K562 (cell line): ENCODE data around the gene SPPL3. TPM values are rescaled to one million over a fixed set of nuclear protein-coding genes. Genes with fewer than 3 reads are reported as not detected.

ENCODE experiments used
- ARID2 ChIP-seq: fragments of 450-650 bp; IDR thresholded peaks from 2 replicates; pipeline ENCODE4 v1.6.1; 2017; ENCODE audit warnings: antibody characterized with exemption, mild to moderate bottlenecking
- ATF7 ChIP-seq: fragments of 450-650 bp; IDR thresholded peaks from 2 replicates; pipeline ENCODE4 v1.7.1; 2014; ENCODE audit warnings: mild to moderate bottlenecking, moderate library complexity
- GABPA ChIP-seq: fragments of 200-800 bp; sonication (Bioruptor generic); conservative IDR thresholded peaks from 2 replicates; pipeline ENCODE4 v1.6.1; 2016; ENCODE audit warnings: low read depth, missing genetic modification characterization, missing compliant biosample characterization
- HCFC1 ChIP-seq: IDR thresholded peaks from 2 replicates; pipeline ENCODE4 v1.6.1; 2012; ENCODE audit warnings: low read depth, low read length, improper control_type of control experiment
- HDGF ChIP-seq: fragments of 450-650 bp; IDR thresholded peaks from 2 replicates; pipeline ENCODE4 v1.6.1; 2016
- KDM5B ChIP-seq: fragments of 200-600 bp; sonication (generic); IDR thresholded peaks from 2 replicates; pipeline ENCODE4 v1.6.1; 2012; ENCODE audit warnings: low read depth, mild to moderate bottlenecking, moderate library complexity, low read length, control low read depth, inconsistent platforms; ENCODE audit not compliant: insufficient replicate concordance
- MAFF ChIP-seq: IDR thresholded peaks from 2 replicates; pipeline ENCODE4 v1.6.1; 2012; ENCODE audit warnings: low read length, improper control_type of control experiment
- MAFG ChIP-seq: fragments of 450-650 bp; conservative IDR thresholded peaks from 2 replicates; pipeline ENCODE4 v1.6.1; 2016; ENCODE audit warnings: missing genetic modification characterization, missing compliant biosample characterization
- MYC ChIP-seq, 2 experiments: fragments of 250-450 bp in 1 of 2; sonication (Bioruptor Pico) in 1 of 2; IDR thresholded peaks; 2 replicates each; pipeline versions ENCODE4 v1.5.1 to v1.6.1; 2012 to 2021; ENCODE audit warnings: low read depth in 2 of 2, borderline replicate concordance in 1 of 2, improper control_type of control experiment in 1 of 2, low read length in 1 of 2, mild to moderate bottlenecking in 1 of 2, moderate library complexity in 1 of 2
- PCBP2 ChIP-seq: fragments of 200-400 bp; formaldehyde crosslinking; IDR thresholded peaks from 2 replicates; pipeline ENCODE4 v1.6.1; 2018; ENCODE audit warnings: low read length, low read depth, mild to moderate bottlenecking, moderate library complexity; ENCODE audit not compliant: poor library complexity, severe bottlenecking
- POLR2AphosphoS5 ChIP-seq: IDR thresholded peaks from 2 replicates; pipeline ENCODE4 v1.6.1; 2011; ENCODE audit warnings: mild to moderate bottlenecking, low read depth, low read length, moderate library complexity; ENCODE audit not compliant: control insufficient read depth, insufficient read depth
- XRCC5 ChIP-seq: fragments of 200-400 bp; formaldehyde crosslinking; IDR thresholded peaks from 2 replicates; pipeline ENCODE4 v1.6.1; 2017; ENCODE audit warnings: low read depth, mild to moderate bottlenecking, low read length
- ZC3H4 ChIP-seq: sonication (generic); formaldehyde crosslinking; IDR thresholded peaks from 2 replicates; pipeline ENCODE4 v1.9.0; 2021; ENCODE audit warnings: missing genetic modification reagents, borderline replicate concordance
- ZNF224 ChIP-seq: sonication (generic); formaldehyde crosslinking; IDR thresholded peaks from 2 replicates; pipeline ENCODE4 v1.8.0; 2022; ENCODE audit warnings: mild to moderate bottlenecking, missing genetic modification reagents
- ZNF274 ChIP-seq: IDR thresholded peaks from 2 replicates; pipeline ENCODE4 v1.6.1; 2011; ENCODE audit warnings: low read depth, mild to moderate bottlenecking, low read length, moderate library complexity, borderline replicate concordance
- ZNF75A ChIP-seq: fragments of 450-650 bp; formaldehyde crosslinking; IDR thresholded peaks from 2 replicates; pipeline ENCODE4 v1.4.0; 2020; ENCODE audit warnings: mild to moderate bottlenecking
- polyA plus RNA-seq, 8 experiments: library from polyadenylated mRNA; depleted of rRNA in 4 of 8; stranded (reverse) in 5 of 8; unstranded in 3 of 8; fragments of >200 nt; fragmentation: Nextera tagmentation in 2 of 8; fragmentation: Illumina TruSeq in 1 of 8; extraction: Ambion mirVana in 2 of 8; extraction: Trizol in 1 of 8; gene quantifications; 2 replicates each; pipeline versions ENCODE4 v1.2.1 to v1.2.3, GENCODE V29; 2011 to 2014; ENCODE audit warnings: inconsistent platforms in 1 of 8, missing spikeins in 1 of 8
- total RNA-seq, 7 experiments: library from RNA; depleted of rRNA in 6 of 7; stranded (reverse); fragments of >200 nt in 6 of 7; fragmentation: Illumina TruSeq in 2 of 7; extraction: Trizol in 2 of 7; gene quantifications; 2 replicates each; pipeline versions ENCODE4 v1.2.1 to v1.2.3, GENCODE V29; 2011 to 2021; ENCODE audit warnings: low replicate concordance in 1 of 7
- TF ChIP-seq, protein P1 (sequence below), 2 experiments: fragments of 150-350 bp in 1 of 2; IDR thresholded peaks; 2 replicates each; pipeline ENCODE4 v1.6.1; 2012 to 2016; ENCODE audit warnings: low read depth in 2 of 2, low read length in 2 of 2, mild to moderate bottlenecking in 1 of 2, moderate library complexity in 1 of 2
- TF ChIP-seq, protein P2 (sequence below): fragments of 250-450 bp; sonication (Bioruptor Pico); IDR thresholded peaks from 2 replicates; pipeline ENCODE4 v1.8.0; 2022; ENCODE audit warnings: moderate library complexity, mild to moderate bottlenecking, inconsistent platforms
- TF ChIP-seq, protein P3 (sequence below), 3 experiments: fragments of 200-800 bp in 1 of 3; fragments of 250-450 bp in 1 of 3; fragments of 450-650 bp in 1 of 3; sonication (Bioruptor Pico) in 1 of 3; sonication (Bioruptor generic) in 1 of 3; formaldehyde crosslinking in 1 of 3; IDR thresholded peaks; 2 replicates each; pipeline versions ENCODE4 v1.6.1 to v1.8.0; 2016 to 2022; ENCODE audit warnings: mild to moderate bottlenecking in 2 of 3, missing genetic modification characterization in 2 of 3, missing compliant biosample characterization in 1 of 3, moderate library complexity in 1 of 3

The SPPL3 gene
- total and polyA plus RNA-seq, 9 of the 15 experiments (the other 6 are each of a cell fraction or from before 2014, with no cell fraction given): 2.9 to 32.1 (median 7.1) TPM

DNA sequence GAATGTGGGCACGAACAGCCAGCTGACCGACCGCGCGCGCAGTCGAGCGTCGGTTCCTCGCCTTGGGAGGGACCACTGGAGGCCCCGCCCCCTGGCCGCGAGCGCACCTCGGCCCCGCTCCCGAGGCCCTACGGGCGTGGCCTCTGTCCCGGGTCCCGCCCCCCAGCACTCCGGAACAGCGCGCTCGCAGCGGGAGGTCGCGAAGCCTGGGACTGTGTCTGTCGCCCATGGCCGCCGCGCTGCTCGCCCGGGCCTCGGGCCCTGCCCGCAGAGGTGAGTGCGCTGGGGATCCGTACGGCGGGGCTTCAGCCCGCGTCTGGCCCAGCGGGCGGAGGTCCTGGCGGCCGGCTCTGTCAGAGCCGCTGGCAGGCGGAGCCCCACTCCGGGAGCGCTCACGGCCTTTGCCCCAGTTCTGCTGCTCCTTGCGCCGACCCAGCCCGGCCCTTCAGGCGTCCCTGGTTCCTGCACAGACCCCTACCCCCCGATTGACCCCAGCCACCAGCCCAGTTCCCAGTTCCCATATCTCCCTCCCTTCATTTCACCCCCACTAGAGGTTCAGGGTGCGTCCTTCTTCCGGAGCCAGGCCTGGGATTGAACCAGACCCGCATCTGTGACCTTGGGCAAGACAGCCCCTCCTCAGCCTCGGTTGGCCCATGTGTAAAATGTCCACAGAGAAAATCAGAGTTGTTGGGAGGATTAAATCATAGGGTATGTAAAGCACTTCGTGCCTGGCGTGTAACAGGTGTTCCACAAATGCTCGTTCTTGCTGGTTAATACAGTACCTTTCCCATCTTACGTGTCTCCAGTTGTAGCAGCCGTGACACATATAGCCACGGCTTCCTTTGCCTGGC is 178.3 kb downstream of the SPPL3 start, which contains the start of gene ACADS (continued):
- no peak for TF ChIP-seq ARID2
- peak; percentile 61; the same call in 1 of the 2 replicates for TF ChIP-seq ATF7
- TF ChIP-seq ZNF274: no peak
- peak; percentile 64 for TF ChIP-seq POLR2AphosphoS5
- TF ChIP-seq HDGF: no peak
- TF ChIP-seq ZNF224 (CRISPR knock-in tag): no peak
- peak; percentile 35 for TF ChIP-seq KDM5B
- TF ChIP-seq MYC (IDR thresholded peaks at IDR 0.05; ENCODE audit: low read depth, low read length): peak; percentile 61; the same call in 1 of the 2 replicates
- no peak for TF ChIP-seq MYC (CRISPR knock-in tag; IDR thresholded peaks at IDR 0.05; ENCODE audit: borderline replicate concordance, low read depth)
- TF ChIP-seq, protein P1, sequence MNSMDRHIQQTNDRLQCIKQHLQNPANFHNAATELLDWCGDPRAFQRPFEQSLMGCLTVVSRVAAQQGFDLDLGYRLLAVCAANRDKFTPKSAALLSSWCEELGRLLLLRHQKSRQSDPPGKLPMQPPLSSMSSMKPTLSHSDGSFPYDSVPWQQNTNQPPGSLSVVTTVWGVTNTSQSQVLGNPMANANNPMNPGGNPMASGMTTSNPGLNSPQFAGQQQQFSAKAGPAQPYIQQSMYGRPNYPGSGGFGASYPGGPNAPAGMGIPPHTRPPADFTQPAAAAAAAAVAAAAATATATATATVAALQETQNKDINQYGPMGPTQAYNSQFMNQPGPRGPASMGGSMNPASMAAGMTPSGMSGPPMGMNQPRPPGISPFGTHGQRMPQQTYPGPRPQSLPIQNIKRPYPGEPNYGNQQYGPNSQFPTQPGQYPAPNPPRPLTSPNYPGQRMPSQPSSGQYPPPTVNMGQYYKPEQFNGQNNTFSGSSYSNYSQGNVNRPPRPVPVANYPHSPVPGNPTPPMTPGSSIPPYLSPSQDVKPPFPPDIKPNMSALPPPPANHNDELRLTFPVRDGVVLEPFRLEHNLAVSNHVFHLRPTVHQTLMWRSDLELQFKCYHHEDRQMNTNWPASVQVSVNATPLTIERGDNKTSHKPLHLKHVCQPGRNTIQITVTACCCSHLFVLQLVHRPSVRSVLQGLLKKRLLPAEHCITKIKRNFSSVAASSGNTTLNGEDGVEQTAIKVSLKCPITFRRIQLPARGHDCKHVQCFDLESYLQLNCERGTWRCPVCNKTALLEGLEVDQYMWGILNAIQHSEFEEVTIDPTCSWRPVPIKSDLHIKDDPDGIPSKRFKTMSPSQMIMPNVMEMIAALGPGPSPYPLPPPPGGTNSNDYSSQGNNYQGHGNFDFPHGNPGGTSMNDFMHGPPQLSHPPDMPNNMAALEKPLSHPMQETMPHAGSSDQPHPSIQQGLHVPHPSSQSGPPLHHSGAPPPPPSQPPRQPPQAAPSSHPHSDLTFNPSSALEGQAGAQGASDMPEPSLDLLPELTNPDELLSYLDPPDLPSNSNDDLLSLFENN (IDR thresholded peaks at IDR 0.05; ENCODE audit: low read depth in 2 of 2, low read length in 2 of 2): no peak
- TF ChIP-seq, protein P2, sequence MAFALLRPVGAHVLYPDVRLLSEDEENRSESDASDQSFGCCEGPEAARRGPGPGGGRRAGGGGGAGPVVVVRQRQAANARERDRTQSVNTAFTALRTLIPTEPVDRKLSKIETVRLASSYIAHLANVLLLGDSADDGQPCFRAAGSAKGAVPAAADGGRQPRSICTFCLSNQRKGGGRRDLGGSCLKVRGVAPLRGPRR (CRISPR knock-in tag): no peak
- TF ChIP-seq HCFC1: no peak
- TF ChIP-seq ZNF75A (CRISPR knock-in tag): no peak
- 0 out of 2 replicates have a peak, but pooled peaks have one; percentile 86 for TF ChIP-seq ZC3H4 (CRISPR knock-in tag)
- no peak for TF ChIP-seq PCBP2
- no peak; the same call in 1 of the 2 replicates for TF ChIP-seq XRCC5
- TF ChIP-seq, protein P3, sequence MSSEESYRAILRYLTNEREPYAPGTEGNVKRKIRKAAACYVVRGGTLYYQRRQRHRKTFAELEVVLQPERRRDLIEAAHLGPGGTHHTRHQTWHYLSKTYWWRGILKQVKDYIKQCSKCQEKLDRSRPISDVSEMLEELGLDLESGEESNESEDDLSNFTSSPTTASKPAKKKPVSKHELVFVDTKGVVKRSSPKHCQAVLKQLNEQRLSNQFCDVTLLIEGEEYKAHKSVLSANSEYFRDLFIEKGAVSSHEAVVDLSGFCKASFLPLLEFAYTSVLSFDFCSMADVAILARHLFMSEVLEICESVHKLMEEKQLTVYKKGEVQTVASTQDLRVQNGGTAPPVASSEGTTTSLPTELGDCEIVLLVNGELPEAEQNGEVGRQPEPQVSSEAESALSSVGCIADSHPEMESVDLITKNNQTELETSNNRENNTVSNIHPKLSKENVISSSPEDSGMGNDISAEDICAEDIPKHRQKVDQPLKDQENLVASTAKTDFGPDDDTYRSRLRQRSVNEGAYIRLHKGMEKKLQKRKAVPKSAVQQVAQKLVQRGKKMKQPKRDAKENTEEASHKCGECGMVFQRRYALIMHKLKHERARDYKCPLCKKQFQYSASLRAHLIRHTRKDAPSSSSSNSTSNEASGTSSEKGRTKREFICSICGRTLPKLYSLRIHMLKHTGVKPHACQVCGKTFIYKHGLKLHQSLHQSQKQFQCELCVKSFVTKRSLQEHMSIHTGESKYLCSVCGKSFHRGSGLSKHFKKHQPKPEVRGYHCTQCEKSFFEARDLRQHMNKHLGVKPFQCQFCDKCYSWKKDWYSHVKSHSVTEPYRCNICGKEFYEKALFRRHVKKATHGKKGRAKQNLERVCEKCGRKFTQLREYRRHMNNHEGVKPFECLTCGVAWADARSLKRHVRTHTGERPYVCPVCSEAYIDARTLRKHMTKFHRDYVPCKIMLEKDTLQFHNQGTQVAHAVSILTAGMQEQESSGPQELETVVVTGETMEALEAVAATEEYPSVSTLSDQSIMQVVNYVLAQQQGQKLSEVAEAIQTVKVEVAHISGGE (CRISPR knock-in tag; IDR thresholded peaks at IDR 0.05): no peak
- TF ChIP-seq MAFF: no peak
- TF ChIP-seq GABPA: no peak
- no peak for TF ChIP-seq MAFG
